Suprapubic skin (tissue), 3 donors: ENCODE results near the gene VWA2.

Experiments used
- EP300 ChIP-seq: sonication (generic); formaldehyde crosslinking; IDR thresholded peaks from one replicate; pipeline ENCODE4 v1.6.1; 2017; ENCODE audit warnings: antibody characterized with exemption
- POLR2A ChIP-seq, 2 donors: fragments of 450-650 bp; IDR thresholded peaks; one replicate each; pipeline ENCODE4 v1.6.1; 2017; ENCODE audit warnings: antibody characterized with exemption in 2 of 2, mild to moderate bottlenecking in 2 of 2, moderate library complexity in 2 of 2
- TF ChIP-seq, protein P1 (sequence below), 2 donors: fragments of 200-600 bp in 1 of 2; fragments of 450-650 bp in 1 of 2; sonication (generic) in 1 of 2; IDR thresholded peaks; one replicate each; pipeline ENCODE4 v1.5.1; 2016 to 2019; ENCODE audit warnings: antibody characterized with exemption in 2 of 2, mild to moderate bottlenecking in 1 of 2, moderate library complexity in 1 of 2

DNA sequence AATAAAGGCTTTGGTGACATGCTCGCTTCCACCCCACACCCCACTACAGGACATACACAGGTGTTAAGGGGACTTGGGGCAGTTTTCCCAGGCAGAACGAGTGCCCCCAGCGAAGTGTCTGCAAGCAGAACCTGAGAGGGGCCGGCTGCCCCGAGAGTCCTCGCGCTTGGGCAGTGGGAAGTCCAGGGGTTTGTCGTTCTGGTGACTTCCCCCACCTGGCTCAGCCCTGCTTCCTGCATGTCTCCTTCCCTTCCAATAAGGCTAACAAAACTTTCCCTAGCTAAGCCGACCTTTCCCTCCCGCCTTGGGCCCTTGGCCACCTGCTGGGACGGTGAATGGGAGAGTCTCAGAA, 916 bp downstream of the VWA2 start:
- TF ChIP-seq, protein P1, sequence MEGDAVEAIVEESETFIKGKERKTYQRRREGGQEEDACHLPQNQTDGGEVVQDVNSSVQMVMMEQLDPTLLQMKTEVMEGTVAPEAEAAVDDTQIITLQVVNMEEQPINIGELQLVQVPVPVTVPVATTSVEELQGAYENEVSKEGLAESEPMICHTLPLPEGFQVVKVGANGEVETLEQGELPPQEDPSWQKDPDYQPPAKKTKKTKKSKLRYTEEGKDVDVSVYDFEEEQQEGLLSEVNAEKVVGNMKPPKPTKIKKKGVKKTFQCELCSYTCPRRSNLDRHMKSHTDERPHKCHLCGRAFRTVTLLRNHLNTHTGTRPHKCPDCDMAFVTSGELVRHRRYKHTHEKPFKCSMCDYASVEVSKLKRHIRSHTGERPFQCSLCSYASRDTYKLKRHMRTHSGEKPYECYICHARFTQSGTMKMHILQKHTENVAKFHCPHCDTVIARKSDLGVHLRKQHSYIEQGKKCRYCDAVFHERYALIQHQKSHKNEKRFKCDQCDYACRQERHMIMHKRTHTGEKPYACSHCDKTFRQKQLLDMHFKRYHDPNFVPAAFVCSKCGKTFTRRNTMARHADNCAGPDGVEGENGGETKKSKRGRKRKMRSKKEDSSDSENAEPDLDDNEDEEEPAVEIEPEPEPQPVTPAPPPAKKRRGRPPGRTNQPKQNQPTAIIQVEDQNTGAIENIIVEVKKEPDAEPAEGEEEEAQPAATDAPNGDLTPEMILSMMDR (IDR thresholded peaks at IDR 0.05) = no peak
- TF ChIP-seq POLR2A (IDR thresholded peaks at IDR 0.05) = no peak
- TF ChIP-seq EP300 = no peak
